Heart left ventricle (tissue), 16 donors: Measurements from ENCODE around the gene KIF2A. TPM values are rescaled to one million over a fixed set of nuclear protein-coding genes. Genes with fewer than 3 reads are reported as not detected.
"Not testable (repeated sequence)": the region's sequence is repeated elsewhere in the genome, so short reads cannot be mapped to it uniquely, and the experiment has no call there.

Experiments
- ATAC-seq, 4 donors: fragments of 200-7000 bp; cut with Tn5 transposase; one replicate each; pipeline ENCODE4 v1.9.1; 2020 to 2022; ENCODE audit warnings: moderate library complexity in 4 of 4, mild to moderate bottlenecking in 3 of 4, moderate number of reproducible peaks in 1 of 4
- DNase-seq, 5 donors: peaks; one replicate each; pipeline ENCODE4 v3.0.0-alpha.2; 2020
- H3K27ac ChIP-seq, 12 donors: fragments of 200-600 bp; sonication (generic) in 4 of 12; one replicate each; pipeline versions ENCODE4 v1.5.0 to v1.8.0; 2016 to 2022; ENCODE audit warnings: mild to moderate bottlenecking in 2 of 12
- H3K27me3 ChIP-seq, 9 donors: fragments of 200-600 bp; sonication (generic) in 2 of 9; one replicate each; pipeline versions ENCODE4 v1.5.1 to v1.8.0; 2016 to 2022; ENCODE audit warnings: mild to moderate bottlenecking in 3 of 9
- H3K36me3 ChIP-seq, 9 donors: fragments of 200-600 bp; sonication (generic) in 2 of 9; one replicate each; pipeline versions ENCODE4 v1.5.0 to v1.8.0; 2018 to 2022; ENCODE audit warnings: mild to moderate bottlenecking in 2 of 9
- H3K4me1 ChIP-seq, 12 donors: fragments of 200-600 bp; sonication (generic) in 4 of 12; one replicate each; pipeline versions ENCODE4 v1.5.0 to v1.8.0; 2016 to 2022; ENCODE audit warnings: mild to moderate bottlenecking in 3 of 12
- H3K4me3 ChIP-seq, 12 donors: fragments of 200-600 bp; sonication (generic) in 4 of 12; one replicate each; pipeline versions ENCODE4 v1.5.0 to v1.8.0; 2017 to 2022; ENCODE audit warnings: mild to moderate bottlenecking in 9 of 12, moderate library complexity in 4 of 12
- H3K9me3 ChIP-seq, 12 donors: fragments of 200-600 bp; sonication (generic) in 4 of 12; one replicate each; pipeline versions ENCODE4 v1.5.0 to v1.8.0; 2016 to 2022; ENCODE audit warnings: mild to moderate bottlenecking in 1 of 12
- CTCF ChIP-seq, 12 donors: fragments of 200-600 bp; sonication (generic) in 4 of 12; IDR thresholded peaks; one replicate each; pipeline versions ENCODE4 v1.5.0 to v1.8.0; 2018 to 2022; ENCODE audit warnings: antibody characterized with exemption in 12 of 12, mild to moderate bottlenecking in 5 of 12
- POLR2A ChIP-seq, 2 donors: fragments of 450-650 bp; IDR thresholded peaks; one replicate each; pipeline ENCODE4 v1.6.1; 2017; ENCODE audit warnings: antibody characterized with exemption in 2 of 2, mild to moderate bottlenecking in 2 of 2, moderate library complexity in 2 of 2
- WGBS, 4 donors: extraction: QIAGEN DNeasy Blood & Tissue Kit in 2 of 4; methylation state at CpG; one replicate each; pipeline versions ENCODE4 v1.1.5 to v1.1.7; 2013 to 2018; 5-methylcytosine and 5-hydroxymethylcytosine counted together
- intact Hi-C, 10 donors: fragments of 100-400 bp; cut with DNase I; formaldehyde crosslinking; loops; one replicate each; pipeline versions ENCODE4 v1.11.1 to v1.14.2; 2022
- polyA plus RNA-seq, 2 donors: library from polyadenylated mRNA; stranded (reverse); fragments of 200-250 nt; gene quantifications; one replicate each; pipeline ENCODE4 v1.2.3, GENCODE V29; 2013
- total RNA-seq, 9 donors: library from RNA; depleted of rRNA in 2 of 9; stranded (reverse); fragments of >200 nt in 2 of 9; fragmentation: NEBNext Ultra II Directional in 3 of 9; extraction: Animal tissue kit (Norgen Biotek cat#: 25700) in 3 of 9; gene quantifications; one replicate each; pipeline versions ENCODE4 v1.1.0 to v1.2.4, GENCODE V29; 2016 to 2023
- donor health status: ischemic (EF 13 %, LVEDD 7.1; RV severe dilation, severe dysfunction).
- donor health status: healthy with polysubstance abuse.
- donor health status: DM: no; HTN: yes; CAD: no.
- donor health status: DM: no; HTN: no; CAD: no.
- donor health status: ischemic (EF 25% LVEDD 6.9; RV normal size, moderate dysfunction).
- donor health status: ischemic (EF 25% LVEDD 5.7; RV mildly dilated, moderate dysfunction).
- donor health status: healthy.
- donor health status: DM: yes; HTN: yes; CAD: no.
- donor health status: ischemic (EF 35%, LVEDD 5.7; RV mildly dilated, moderate dysfunction).
- donor health status: nonischemic (EF 11% LVEDD 7.7; RV severe dilation, severe dysfunction).
- donor health status: DM: yes; HTN: yes; CAD: no.
- donor health status: PGD.
- donor health status: ischemic (EF 29% LVEDD 5.4; RV normal size, mild dysfunction).
- donor health status: nonischemic (EF 23%, LVEDD 6.1; RV moderate dilation, normal function).

KIF2A gene
- total and polyA plus RNA-seq, 11 donors = 1.5 to 18.8 (median 10.7) TPM

- Histone ChIP-seq H3K9me3 (peaks cover 0 to 2% (median 0%) of the 10 kb centered on the region in 12 donors), H3K36me3 (no peaks in the 10 kb centered on the region), H3K27ac (no peak overlapping the region), H3K4me3 (no peak overlapping the region), H3K4me1 (no peaks in the 10 kb centered on the region), H3K27me3 (no peaks in the 10 kb centered on the region)
- WGBS, 4 donors = 95 to 100% (median 98%) methylated on average over 1 of the region's 1 CpG
- DNase-seq (no peak), ATAC-seq (no peak)
- no peak for TF ChIP-seq POLR2A (IDR thresholded peaks at IDR 0.05)
- TF ChIP-seq CTCF (IDR thresholded peaks at IDR 0.05) = no peak
- intact Hi-C loops = no loop called here
Observed at GRCh38 chr5:62288118-62288517, 17.9 kb upstream of the KIF2A start.

GRCh38 chr5:62289813-62290212, 16.2 kb upstream of the KIF2A start:
- TF ChIP-seq POLR2A (IDR thresholded peaks at IDR 0.05) = no peak
- no peak for ATAC-seq
- DNase-seq = no peak
- intact Hi-C loops = no loop called here
- no peaks in the 10 kb centered on the region for H3K27me3 ChIP-seq
- no peak overlapping the region for H3K27ac ChIP-seq
- H3K4me3 ChIP-seq = no peak overlapping the region
- peaks cover 0 to 2% (median 0%) of the 10 kb centered on the region in 12 donors for H3K9me3 ChIP-seq
- H3K36me3 ChIP-seq = no peaks in the 10 kb centered on the region
- H3K4me1 ChIP-seq = no peaks in the 10 kb centered on the region

- H3K27me3 ChIP-seq, H3K9me3 ChIP-seq, H3K27ac ChIP-seq, ATAC-seq, H3K4me1 ChIP-seq, intact Hi-C loops, H3K4me3 ChIP-seq, H3K36me3 ChIP-seq: not testable (repeated sequence)
- peak in 1 of 5 donors; percentile 57 for DNase-seq
- 73 to 83% (median 79%) methylated on average over 10 to 11 of the region's 11 CpGs for WGBS, 4 donors
Observed at GRCh38 chr5:62291829-62292228, 14.2 kb upstream of the KIF2A start.

- intact Hi-C loops = no loop called here
- H3K4me1 ChIP-seq = no peaks in the 10 kb centered on the region
- TF ChIP-seq CTCF (IDR thresholded peaks at IDR 0.05) (no peak), POLR2A (IDR thresholded peaks at IDR 0.05) (no peak)
- H3K4me3 ChIP-seq = no peak overlapping the region
- ATAC-seq (no peak), DNase-seq (no peak)
- 84 to 89% (median 86%) methylated on average over 2 of the region's 2 CpGs for WGBS, 4 donors
- no peak overlapping the region for H3K27ac ChIP-seq
- H3K36me3 ChIP-seq = no peaks in the 10 kb centered on the region
- no peaks in the 10 kb centered on the region for H3K9me3 ChIP-seq
- H3K27me3 ChIP-seq = no peaks in the 10 kb centered on the region
Observed at GRCh38 chr5:62296998-62297397, 9.0 kb upstream of the KIF2A start.

GRCh38 chr5:62298118-62298517, 7.9 kb upstream of the KIF2A start:
- WGBS, 4 donors = 83 to 90% (median 87%) methylated on average over 3 of the region's 3 CpGs
- H3K4me3 ChIP-seq = no peak overlapping the region
- H3K27ac ChIP-seq = no peak overlapping the region
- no peaks in the 10 kb centered on the region for H3K36me3 ChIP-seq
- H3K9me3 ChIP-seq = no peaks in the 10 kb centered on the region
- intact Hi-C loops = no loop called here
- H3K27me3 ChIP-seq = no peaks in the 10 kb centered on the region
- ATAC-seq = no peak
- TF ChIP-seq POLR2A (IDR thresholded peaks at IDR 0.05) (no peak), CTCF (IDR thresholded peaks at IDR 0.05) (no peak)
- H3K4me1 ChIP-seq = no peaks in the 10 kb centered on the region
- DNase-seq = no peak
